ENCODE data around the gene ENTPD3.

The ENTPD3 gene

DNA sequence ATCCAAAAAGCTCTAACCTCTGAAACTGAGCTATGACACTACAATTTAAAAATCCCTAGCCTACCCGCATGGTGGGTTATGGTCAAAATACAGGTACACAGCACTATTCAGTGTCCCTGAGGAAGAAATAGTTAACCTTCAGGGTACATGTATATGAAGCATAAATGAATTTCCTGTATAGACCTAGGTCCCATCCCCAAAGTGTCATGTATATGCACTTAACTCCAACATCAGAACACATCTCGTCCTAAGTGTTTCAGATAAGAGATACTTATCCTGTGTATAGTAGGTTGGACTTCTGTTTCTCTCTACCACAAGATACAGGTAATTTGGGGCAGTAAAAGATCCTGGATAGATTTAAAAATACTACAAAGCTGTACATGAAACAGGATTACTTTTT, 76.6 kb downstream of the ENTPD3 start:
- no peak for DNase-seq (ENCODE audit: low spot score)
- TF ChIP-seq, protein P1, sequence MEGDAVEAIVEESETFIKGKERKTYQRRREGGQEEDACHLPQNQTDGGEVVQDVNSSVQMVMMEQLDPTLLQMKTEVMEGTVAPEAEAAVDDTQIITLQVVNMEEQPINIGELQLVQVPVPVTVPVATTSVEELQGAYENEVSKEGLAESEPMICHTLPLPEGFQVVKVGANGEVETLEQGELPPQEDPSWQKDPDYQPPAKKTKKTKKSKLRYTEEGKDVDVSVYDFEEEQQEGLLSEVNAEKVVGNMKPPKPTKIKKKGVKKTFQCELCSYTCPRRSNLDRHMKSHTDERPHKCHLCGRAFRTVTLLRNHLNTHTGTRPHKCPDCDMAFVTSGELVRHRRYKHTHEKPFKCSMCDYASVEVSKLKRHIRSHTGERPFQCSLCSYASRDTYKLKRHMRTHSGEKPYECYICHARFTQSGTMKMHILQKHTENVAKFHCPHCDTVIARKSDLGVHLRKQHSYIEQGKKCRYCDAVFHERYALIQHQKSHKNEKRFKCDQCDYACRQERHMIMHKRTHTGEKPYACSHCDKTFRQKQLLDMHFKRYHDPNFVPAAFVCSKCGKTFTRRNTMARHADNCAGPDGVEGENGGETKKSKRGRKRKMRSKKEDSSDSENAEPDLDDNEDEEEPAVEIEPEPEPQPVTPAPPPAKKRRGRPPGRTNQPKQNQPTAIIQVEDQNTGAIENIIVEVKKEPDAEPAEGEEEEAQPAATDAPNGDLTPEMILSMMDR (IDR thresholded peaks at IDR 0.05; ENCODE audit: extremely low read depth, insufficient read depth, missing control alignments), result no peak
- in situ Hi-C loops (cut with MboI; ENCODE audit: low pct_unique_long_range_greater_than_20kb, low sequenced_read_pairs, unreplicated experiment), result no loop called here

DNA sequence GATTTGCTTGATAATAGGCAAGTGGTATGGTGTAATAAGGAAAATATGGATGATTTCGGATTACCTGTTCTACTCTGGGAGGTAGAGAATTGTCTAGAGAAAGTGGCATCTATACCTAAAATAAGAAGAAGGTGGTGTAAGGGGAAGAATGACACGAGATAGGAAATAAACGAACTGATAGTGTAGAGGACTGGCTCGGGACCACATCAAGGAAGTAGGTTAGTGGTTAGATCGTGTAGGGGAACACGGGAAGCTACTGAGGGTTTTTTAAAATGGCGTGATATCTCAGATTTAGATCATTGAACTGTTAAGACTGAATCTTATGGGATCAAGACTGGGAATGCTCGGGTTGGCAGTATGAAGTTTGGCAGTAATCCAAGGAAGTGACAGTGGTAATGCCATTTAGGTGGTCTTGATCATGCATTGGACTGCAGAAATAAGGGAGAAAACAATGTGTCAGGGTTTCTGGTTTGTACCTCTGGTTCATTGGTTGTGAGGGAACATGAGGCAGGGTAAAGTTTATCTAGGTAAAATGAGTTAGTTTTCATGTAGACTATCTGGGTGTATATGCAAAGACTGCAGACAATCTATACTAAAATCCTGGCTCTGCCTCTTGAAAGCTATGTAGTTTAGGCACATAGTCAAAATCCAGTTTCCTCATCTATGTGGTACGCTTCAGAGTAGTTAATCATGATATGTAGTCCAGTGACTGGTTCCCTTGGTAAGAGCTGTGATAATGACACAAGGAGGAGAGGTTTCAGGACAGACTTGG, 77.5 kb downstream of the ENTPD3 start:
- DNase-seq (ENCODE audit: low spot score), result no peak
- in situ Hi-C loops (cut with MboI; ENCODE audit: low pct_unique_long_range_greater_than_20kb, low sequenced_read_pairs, unreplicated experiment), result no loop called here

DNA sequence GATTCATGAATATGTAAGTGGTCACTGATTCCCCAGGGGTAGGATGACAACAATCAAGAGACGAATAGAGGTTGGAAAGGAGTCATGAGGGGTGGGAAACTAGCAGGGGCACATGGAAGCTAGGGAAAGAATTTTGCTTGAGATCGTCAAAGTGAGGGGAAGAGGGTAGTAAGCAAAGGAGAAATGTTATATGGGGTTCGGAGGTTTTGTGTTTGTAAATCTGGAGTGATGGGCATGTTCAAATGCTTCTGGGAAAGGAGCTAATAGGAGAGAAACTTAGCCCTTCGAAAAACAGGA, 78.1 kb downstream of the ENTPD3 start:
- TF ChIP-seq, protein P1 (IDR thresholded peaks at IDR 0.05; ENCODE audit: extremely low read depth, insufficient read depth, missing control alignments), result no peak
- in situ Hi-C loops (cut with MboI; ENCODE audit: low pct_unique_long_range_greater_than_20kb, low sequenced_read_pairs, unreplicated experiment), result no loop called here
- no peak for DNase-seq (ENCODE audit: low spot score)

More for the DNA sequence above, 77.5 kb downstream of the ENTPD3 start:
- TF ChIP-seq, protein P1 (IDR thresholded peaks at IDR 0.05; ENCODE audit: extremely low read depth, insufficient read depth, missing control alignments), result no peak

DNA sequence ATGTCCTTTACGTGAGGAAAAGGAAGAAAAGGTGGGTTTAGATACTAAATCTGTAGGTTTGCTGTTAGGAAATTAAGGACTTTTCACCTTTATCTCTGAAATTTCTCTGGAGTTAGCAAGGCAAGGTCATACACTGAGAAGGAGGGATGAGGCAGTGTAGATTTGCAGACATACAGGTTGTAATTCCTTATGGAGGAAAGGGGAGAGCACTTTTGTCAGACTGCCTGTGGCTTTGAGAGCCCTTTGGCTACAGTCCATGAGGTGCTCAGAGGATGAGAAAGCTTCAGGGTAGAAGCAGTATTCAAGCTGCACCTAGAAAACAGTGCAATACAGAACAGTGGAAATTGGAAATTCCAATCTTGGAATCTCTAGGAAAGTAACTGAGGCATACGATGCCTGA, 78.5 kb downstream of the ENTPD3 start:
- DNase-seq (ENCODE audit: low spot score), result no peak
- in situ Hi-C loops (cut with MboI; ENCODE audit: low pct_unique_long_range_greater_than_20kb, low sequenced_read_pairs, unreplicated experiment), result no loop called here
- TF ChIP-seq, protein P1 (IDR thresholded peaks at IDR 0.05; ENCODE audit: extremely low read depth, insufficient read depth, missing control alignments), result no peak

DNA sequence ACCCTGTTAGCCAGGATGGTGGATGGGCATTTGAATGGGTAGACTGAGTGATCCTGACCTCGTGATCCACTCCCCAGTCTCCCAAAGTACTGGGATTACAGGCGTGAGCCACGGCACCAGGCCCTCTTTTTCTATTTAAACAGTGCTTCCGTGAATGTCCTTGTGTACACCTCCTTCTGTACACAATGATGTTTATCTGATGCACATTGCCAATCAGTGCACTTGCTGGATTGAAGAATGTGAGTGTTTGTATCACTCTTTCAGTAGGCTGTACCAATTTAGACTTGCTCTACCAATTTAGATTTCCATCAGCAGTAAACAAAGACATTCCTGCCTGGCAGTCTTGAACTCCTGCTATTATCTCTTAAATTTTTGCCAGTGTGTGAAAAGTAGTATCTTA, 81.0 kb downstream of the ENTPD3 start:
- in situ Hi-C loops (cut with MboI; ENCODE audit: low pct_unique_long_range_greater_than_20kb, low sequenced_read_pairs, unreplicated experiment), result no loop called here
- DNase-seq (ENCODE audit: low spot score), result no peak
- TF ChIP-seq, protein P1 (IDR thresholded peaks at IDR 0.05; ENCODE audit: extremely low read depth, insufficient read depth, missing control alignments), result no peak

DNA sequence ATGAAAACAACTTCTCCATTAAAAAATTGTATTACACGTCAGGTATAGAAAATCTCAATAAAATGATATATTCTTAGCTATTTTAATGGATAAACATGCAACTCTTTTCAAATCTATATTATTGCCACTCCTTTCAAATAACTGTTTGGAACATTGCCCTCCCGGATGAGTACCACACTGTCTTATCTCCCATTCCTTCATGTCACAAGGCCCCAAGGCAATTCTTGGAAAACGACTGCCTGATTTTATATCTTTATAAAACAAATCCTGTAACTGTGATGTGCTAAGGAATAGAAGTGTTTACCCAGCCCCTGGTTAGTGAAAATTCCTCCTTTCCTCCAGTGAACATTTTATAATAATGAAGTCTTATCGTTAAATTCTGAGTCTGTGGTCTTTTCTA, 83.7 kb downstream of the ENTPD3 start:
- TF ChIP-seq, protein P1 (IDR thresholded peaks at IDR 0.05; ENCODE audit: extremely low read depth, insufficient read depth, missing control alignments), result no peak
- DNase-seq (ENCODE audit: low spot score), result no peak
- in situ Hi-C loops (cut with MboI; ENCODE audit: low pct_unique_long_range_greater_than_20kb, low sequenced_read_pairs, unreplicated experiment), result no loop called here

All from GM13977 (cell line).